Chondrocyte (in vitro differentiated cells): ENCODE results near the gene MRPL53. TPM values are rescaled to one million over a fixed set of nuclear protein-coding genes. Genes with fewer than 3 reads are reported as not detected.
A peak's percentile ranks its signal among the peaks of the same experiment; 100 is the strongest.
"Not testable (repeated sequence)": the region's sequence is repeated elsewhere in the genome, so short reads cannot be mapped to it uniquely, and the experiment has no call there.

Experiments
- DNase-seq: peaks from one replicate; pipeline ENCODE4 v3.0.0; 2021; ENCODE audit warnings: mixed read lengths, low spot score
- H3K27ac Mint-ChIP-seq: one replicate; pipeline ENCODE4 v1.8.0; 2021; ENCODE audit warnings: mild to moderate bottlenecking, moderate library complexity, mixed read lengths; ENCODE audit not compliant: unreplicated experiment
- H3K27me3 Mint-ChIP-seq: 2 replicates; pipeline ENCODE4 v1.8.0; 2021; ENCODE audit warnings: low read depth, mixed read lengths
- H3K36me3 Mint-ChIP-seq: 2 replicates; pipeline ENCODE4 v1.8.0; 2021; ENCODE audit warnings: low read depth, mixed read lengths
- H3K4me1 Mint-ChIP-seq: 2 replicates; pipeline ENCODE4 v1.8.0; 2021; ENCODE audit warnings: low read depth, mild to moderate bottlenecking, mixed read lengths
- H3K4me3 Mint-ChIP-seq: one replicate; pipeline ENCODE4 v1.8.0; 2021; ENCODE audit warnings: mild to moderate bottlenecking, moderate library complexity, mixed read lengths; ENCODE audit not compliant: unreplicated experiment
- H3K9me3 Mint-ChIP-seq: 2 replicates; pipeline ENCODE4 v1.8.0; 2021; ENCODE audit warnings: low read depth, mixed read lengths
- total RNA-seq: library from RNA; stranded (reverse); gene quantifications from 3 replicates; pipeline ENCODE4 v1.2.1, GENCODE V29; 2021
- TF ChIP-seq, protein P1 (sequence below): fragments of 200-600 bp; sonication (generic); IDR thresholded peaks from 2 replicates; pipeline ENCODE4 v1.5.0; 2021; ENCODE audit warnings: antibody characterized with exemption, mild to moderate bottlenecking, moderate library complexity

The MRPL53 gene
- total RNA-seq, 1 donor from 2014 or later, result 49.5 TPM

DNA sequence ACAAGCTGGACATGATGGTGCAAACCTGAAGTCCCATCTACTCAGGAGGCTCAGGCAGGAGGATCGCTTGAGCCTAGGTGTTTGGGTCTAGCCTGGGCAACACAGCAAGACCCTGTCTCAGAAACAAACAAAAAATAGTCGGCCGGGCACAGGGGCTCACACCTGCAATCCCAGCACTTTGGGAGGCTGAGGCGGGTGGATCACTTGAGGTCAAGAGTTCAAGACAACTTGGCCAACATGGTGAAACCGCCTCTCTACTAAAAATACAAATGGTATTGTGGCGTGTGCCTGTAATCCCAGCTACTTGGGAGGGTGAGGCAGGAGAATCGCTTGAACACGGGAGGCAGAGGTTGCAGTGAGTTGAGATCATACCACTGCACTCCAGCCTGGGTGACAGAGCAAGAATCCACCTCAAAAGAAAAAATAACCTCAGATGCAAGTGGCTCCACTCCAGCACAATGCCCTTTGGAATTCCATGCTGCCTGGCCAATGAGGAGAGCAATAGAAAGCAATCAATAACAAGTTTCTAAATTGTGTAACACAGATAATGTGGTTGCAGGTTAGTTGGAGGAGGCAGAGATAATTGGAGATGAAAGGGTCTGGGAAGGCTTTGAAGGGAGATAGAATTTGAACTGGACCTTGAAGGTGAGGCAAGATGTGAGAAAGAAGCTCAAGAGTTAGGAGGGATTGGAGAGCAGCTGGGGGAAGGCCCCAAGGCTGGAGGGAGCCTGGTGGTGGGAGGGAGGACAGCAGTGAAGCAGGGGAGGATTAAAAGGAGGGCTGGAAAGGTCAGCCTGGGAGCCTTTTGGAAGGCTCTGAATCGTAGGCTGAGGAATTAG lies 16.4 kb upstream of the MRPL53 start:
- no peak overlapping the region for H3K4me3 Mint-ChIP-seq

DNA sequence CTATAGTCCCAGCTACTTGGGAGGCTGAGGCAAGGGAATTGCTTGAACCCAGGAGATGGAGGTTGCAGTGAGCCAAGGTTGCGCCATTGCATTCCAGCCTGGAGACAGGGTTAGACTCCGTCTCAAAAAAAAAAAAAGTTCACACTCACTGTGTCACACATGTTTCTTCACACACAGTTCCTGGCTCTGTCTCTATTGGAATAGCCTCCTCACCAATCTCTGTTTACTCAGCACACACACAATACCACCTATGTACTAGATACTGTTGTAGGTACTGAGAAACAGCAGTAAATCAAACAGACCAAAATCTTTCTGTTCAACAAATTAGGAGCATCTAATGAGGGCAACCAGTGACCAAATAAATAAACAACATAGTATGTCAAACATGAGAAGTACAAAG lies 13.7 kb upstream of the MRPL53 start:
- TF ChIP-seq, protein P1, sequence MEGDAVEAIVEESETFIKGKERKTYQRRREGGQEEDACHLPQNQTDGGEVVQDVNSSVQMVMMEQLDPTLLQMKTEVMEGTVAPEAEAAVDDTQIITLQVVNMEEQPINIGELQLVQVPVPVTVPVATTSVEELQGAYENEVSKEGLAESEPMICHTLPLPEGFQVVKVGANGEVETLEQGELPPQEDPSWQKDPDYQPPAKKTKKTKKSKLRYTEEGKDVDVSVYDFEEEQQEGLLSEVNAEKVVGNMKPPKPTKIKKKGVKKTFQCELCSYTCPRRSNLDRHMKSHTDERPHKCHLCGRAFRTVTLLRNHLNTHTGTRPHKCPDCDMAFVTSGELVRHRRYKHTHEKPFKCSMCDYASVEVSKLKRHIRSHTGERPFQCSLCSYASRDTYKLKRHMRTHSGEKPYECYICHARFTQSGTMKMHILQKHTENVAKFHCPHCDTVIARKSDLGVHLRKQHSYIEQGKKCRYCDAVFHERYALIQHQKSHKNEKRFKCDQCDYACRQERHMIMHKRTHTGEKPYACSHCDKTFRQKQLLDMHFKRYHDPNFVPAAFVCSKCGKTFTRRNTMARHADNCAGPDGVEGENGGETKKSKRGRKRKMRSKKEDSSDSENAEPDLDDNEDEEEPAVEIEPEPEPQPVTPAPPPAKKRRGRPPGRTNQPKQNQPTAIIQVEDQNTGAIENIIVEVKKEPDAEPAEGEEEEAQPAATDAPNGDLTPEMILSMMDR, result no peak
- Mint-ChIP-seq H3K36me3 (peaks cover 16% of the 10 kb centered on the region), H3K27me3 (no peaks in the 10 kb centered on the region), H3K4me3 (no peak overlapping the region), H3K4me1 (peaks cover 17% of the 10 kb centered on the region), H3K27ac (no peak overlapping the region), H3K9me3 (no peaks in the 10 kb centered on the region)
- DNase-seq, result no peak

More for the DNA sequence above, 16.4 kb upstream of the MRPL53 start:
- Mint-ChIP-seq H3K27ac (no peak overlapping the region), H3K36me3 (peaks cover 34% of the 10 kb centered on the region), H3K4me1 (peaks cover 4% of the 10 kb centered on the region), H3K27me3 (no peaks in the 10 kb centered on the region), H3K9me3 (no peaks in the 10 kb centered on the region)
- no peak for DNase-seq
- TF ChIP-seq, protein P1, result no peak

- peak overlapping the region; percentile 98 for H3K27ac Mint-ChIP-seq
- H3K36me3 Mint-ChIP-seq, DNase-seq, H3K9me3 Mint-ChIP-seq, H3K27me3 Mint-ChIP-seq: not testable (repeated sequence)
- peaks cover 28% of the 10 kb centered on the region for H3K4me1 Mint-ChIP-seq
- H3K4me3 Mint-ChIP-seq, result peak overlapping the region; percentile 95
These were observed 11.2 kb upstream of the MRPL53 start for GRCh38 chr2:74483675-74484164.

DNA sequence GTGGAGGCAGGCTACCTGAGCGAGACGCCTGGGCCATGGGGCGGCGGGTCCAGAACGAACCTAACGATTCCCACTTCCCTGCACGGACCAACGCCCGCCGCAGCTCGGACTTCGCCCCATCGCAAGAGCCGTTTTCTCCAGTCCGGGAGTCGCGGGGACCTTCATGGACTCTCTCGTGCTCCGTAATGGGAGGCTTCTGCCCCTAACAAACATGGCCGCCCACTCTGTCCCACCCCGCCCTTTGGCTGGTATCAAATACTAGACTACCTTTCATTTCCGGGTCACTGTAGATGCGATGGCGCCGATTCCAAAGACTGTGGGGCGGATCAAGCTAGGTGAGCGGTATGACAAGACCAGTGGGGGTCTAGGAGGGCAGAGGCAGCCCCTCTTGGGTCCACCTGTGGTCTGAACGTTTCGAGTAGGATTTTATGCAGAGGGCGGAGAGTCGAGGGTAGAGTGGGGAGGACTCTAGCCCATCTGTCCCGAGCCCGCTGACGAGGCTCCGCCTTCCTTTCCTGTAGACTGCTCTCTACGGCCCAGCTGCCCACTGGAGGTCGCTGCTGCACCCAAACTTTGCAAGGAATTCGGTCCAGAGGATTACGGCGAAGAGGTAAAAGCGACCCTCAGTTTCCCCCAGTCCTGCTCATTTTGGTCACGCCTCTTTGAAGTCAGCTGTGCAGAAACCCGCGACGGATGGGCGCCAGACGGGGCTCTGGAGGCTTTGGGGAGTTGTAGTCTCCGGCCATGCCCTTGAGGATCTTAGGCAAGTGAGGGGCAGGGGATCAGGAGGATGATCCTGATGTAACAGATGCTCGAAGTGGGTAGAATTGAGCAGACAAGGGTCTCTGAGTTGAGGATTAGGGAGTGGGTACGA lies 10.6 kb upstream of the MRPL53 start, which contains the start of the genes CCDC142 and TTC31:
Gene CCDC142, minus strand, starts transcription at position 198 of the 874 bp plus-strand sequence. Its CDS starts 161 bp downstream, at position 37.
Gene TTC31, plus strand, starts transcription at position 281 of the 874 bp plus-strand sequence. Its CDS starts 15 bp downstream, at position 296.
- H3K36me3 Mint-ChIP-seq, result peaks cover 8% of the 10 kb centered on the region
- no peaks in the 10 kb centered on the region for H3K27me3 Mint-ChIP-seq
- peak within 1 kb of the TSS; percentile 98 for H3K27ac Mint-ChIP-seq
- H3K4me3 Mint-ChIP-seq, result peak within 1 kb of the TSS; percentile 95
- no peak for DNase-seq
- H3K9me3 Mint-ChIP-seq, result no peaks in the 10 kb centered on the region
- TF ChIP-seq, protein P1, result peak; percentile 98
- peaks cover 28% of the 10 kb centered on the region for H3K4me1 Mint-ChIP-seq

- DNase-seq, result no peak
- Mint-ChIP-seq H3K27me3 (no peaks in the 10 kb centered on the region), H3K27ac (peak overlapping the region; percentile 85), H3K4me3 (peak overlapping the region; percentile 95), H3K4me1 (peaks cover 28% of the 10 kb centered on the region), H3K36me3 (peaks cover 11% of the 10 kb centered on the region), H3K9me3 (no peaks in the 10 kb centered on the region)
- TF ChIP-seq, protein P1, result no peak
These were observed 9.7 kb upstream of the MRPL53 start for GRCh38 chr2:74481961-74482800.
